Stimulated activated CD4-positive, alpha-beta T cell treated with anti-CD3 and anti-CD28 coated beads, TNF-alpha, amount 100 ng/mL, for 48 hours (primary cell): ENCODE results near the gene B4GALT1.

Experiments used
- DNase-seq, 3 donors: peaks; one replicate each; pipeline ENCODE4 v3.0.0-alpha.2; 2020; ENCODE audit warnings: low read depth in 3 of 3

Gene B4GALT1

DNA sequence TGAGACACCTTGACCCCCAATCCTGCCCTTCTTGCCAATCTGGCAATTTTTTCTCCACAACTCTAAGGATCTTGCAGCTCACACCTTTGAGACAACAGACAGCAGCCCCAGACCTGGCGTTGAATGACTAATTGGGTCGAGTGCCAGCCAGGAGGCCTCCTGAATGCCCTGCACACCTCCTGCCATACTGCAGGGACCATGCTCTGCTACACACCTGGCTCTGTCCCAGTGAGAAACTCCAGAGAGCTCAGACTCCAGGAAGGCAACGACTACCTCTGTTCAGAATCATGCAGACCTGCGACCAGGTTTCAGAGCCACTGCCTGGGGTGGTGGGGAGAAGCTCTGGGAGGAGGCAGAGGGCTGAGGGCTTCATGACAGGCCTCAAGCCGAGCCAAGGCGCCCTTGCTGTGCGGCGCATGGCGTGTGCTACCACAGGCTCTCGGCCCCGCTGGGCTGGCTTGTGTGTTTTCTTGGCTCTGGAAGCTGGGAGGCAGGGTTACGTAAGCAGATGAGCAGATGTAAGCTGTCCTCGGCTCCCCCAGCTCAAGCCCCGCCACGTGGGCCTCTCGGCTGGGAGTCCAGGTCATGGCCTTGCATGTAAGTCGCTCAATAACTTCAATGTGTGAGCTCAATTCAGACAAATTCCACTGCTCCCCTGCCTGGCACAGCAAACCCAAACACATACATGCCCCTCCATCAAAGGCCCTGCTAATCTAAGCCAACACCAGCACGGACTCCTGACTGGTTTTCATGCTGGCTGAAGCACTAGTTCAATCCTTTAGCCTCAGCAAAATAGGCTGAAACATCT, 27.5 kb downstream of the B4GALT1 start:
- no peak for DNase-seq

DNA sequence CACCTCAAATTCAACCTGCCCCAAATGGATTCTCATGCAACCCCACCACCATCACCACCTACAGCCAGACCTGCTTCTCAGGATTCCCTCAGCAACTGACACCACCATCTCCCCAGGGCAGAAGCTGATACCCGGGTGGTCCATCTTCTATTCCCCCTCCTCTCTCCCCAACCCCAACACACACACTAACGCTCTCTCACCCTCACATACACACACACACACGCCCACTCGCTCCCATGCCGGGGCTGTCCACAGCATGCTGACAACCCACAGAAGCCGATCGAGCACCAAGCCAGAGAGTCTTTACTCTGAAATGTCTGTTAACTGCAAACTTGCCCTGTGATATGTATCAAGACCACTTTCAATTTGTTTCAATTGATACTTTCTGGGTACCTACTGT, 28.4 kb downstream of the B4GALT1 start:
- no peak for DNase-seq

- no peak for DNase-seq
Measured at GRCh38 chr9:33137781-33138264, 29.3 kb downstream of the B4GALT1 start.

GRCh38 chr9:33136721-33137670, 30.1 kb downstream of the B4GALT1 start:
- DNase-seq: no peak

DNA sequence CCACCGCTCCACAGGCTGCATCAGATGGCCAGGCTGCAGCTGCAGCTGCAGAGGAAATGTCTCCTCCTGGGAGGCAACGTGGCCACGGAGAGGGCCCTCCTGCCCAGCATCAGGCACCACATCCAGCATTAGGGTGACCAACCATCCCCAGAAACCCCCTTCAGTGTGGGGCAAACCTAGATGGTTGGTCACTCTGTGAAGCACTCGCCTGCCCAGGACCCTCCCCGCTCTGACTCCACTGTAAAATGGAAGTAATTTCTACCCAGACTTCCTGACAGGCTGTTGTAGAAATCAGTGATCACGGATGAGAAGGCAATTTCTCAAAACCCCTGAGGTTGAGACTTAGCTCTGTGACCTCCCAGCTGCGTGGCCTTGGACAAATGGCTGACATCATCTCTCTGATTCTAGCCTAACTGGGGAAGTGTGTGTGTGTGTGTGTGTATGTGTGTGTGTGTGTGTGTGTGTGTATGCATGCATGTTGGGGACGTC, 31.6 kb downstream of the B4GALT1 start:
- DNase-seq: no peak

DNA sequence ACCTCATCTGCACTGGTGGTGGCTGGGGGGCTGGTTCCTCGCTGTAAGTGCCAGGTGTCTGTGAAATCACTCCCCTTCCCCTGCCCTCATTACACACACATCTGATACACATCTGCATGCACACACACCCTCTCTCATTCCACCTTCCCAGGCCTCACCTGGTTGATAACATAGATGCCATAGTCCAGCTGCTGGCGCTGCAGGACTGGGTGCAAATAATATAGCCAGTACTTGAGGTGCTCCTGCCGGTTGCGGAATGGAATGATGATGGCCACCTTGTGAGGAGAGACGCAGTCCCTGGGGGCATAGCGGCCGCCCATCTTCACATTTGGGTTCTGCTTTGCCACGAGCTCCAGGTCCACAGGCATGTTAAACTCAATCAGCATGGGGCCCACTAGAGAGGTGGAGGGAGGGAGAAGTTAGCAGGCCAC, 32.1 kb downstream of the B4GALT1 start:
- DNase-seq: no peak

GRCh38 chr9:33133186-33133585, 34.0 kb downstream of the B4GALT1 start:
- DNase-seq: no peak

GRCh38 chr9:33131790-33132772, 35.1 kb downstream of the B4GALT1 start:
- no peak for DNase-seq

GRCh38 chr9:33130961-33131789, 36.0 kb downstream of the B4GALT1 start:
- DNase-seq: no peak

GRCh38 chr9:33129886-33130881, 37.0 kb downstream of the B4GALT1 start:
- no peak for DNase-seq

GRCh38 chr9:33129251-33129885, 37.8 kb downstream of the B4GALT1 start:
- no peak for DNase-seq

GRCh38 chr9:33128570-33128969, 38.6 kb downstream of the B4GALT1 start:
- no peak for DNase-seq

DNA sequence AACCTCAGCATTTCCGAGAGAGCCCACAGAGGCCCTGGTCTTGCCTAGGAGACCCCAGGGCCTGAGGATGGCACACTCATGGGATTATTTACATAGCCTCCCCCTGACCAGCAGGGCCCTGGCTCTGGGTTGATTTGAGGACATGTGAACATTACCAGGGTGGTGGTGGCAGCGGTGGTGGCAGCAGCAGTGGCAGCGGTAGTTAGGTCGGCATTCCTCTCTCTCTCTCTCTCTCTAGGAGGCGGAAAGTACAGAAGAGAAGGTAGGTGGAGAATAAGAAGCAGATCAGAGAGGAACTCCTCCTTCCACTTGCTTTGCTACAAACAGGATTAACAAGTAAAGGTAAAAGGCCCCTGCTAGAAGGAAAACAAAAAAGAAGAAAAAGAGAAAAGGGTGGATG, 39.3 kb downstream of the B4GALT1 start:
- no peak for DNase-seq

DNA sequence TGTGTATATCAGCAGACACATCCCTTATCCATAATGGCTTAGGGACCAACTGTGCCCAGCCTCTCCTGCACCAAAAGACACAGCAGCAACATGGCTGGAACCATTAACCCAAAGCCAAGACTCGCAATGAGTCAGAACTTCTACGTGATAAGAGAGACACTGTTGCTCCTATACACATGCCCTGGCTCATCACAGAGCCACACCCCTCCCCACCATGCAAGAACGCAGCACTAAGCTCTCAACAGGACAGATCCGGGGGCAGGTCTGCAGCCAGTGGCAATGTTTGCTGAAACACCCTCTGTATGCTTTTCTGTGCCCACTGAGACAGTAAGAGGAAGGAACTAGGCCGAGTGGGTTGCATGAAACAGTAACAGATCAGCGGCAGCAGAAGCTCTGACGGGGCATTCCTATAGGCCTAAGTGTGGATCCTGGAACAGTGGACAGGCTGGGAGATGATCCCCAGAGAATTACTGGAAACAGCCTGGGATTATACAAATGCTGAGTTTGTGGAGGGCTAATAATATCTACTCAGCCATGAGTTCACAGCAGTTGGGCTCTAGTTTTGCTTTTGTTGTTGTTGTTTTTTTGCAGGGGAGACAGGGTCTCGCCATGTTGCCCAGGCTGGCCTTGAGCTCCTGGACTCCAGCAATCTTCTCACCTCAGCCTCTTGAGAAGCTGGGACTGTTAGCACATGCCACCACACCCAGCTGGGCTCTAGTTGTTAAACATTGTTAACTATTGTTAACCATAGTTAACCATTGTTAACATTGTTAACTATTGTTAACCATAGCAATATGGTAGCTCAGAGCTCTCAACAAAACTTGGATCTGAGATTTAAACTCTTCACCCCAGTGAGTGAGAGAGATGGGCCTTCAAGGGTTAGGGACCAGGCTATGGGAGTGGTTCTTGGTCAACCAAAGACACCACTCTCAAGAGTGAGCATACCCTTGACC, 41.0 kb downstream of the B4GALT1 start:
- no peak for DNase-seq

- DNase-seq: no peak
Measured at GRCh38 chr9:33125461-33125860, 41.7 kb downstream of the B4GALT1 start.

DNA sequence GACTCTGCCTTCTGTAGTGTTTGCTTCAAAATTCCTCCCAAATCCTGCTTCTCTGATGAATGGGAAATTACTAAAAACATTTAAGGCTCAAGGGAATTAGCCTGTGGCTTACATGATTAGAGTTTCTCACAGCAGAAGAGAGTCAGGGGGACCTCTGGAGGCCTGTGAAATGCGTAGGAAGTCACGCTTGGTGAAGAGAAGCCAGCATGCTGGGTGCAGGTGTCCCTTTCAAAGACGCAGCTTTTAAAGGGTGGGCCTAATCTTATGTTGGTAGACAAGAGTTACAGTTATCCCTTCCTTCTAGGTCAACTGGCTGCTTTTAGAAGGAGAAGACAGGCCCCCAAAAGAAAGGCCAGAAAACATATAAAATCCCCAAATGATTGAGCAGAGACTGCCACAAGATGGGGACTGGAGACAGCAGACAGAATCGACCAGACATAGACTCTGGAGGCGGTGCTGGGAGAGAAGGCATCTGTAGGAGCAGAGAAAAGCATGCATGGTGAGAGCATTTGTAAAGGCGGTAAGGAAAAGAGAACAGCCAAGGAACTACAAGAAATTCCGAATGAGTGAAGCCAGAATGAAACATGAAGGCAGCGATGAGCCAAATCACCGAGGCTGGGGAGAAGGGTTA, 42.3 kb downstream of the B4GALT1 start:
- DNase-seq: no peak

- no peak for DNase-seq
Measured at GRCh38 chr9:33124046-33124445, 43.1 kb downstream of the B4GALT1 start.
